ENCODE data around the gene KIF18B. TPM values are rescaled to one million over a fixed set of nuclear protein-coding genes. Genes with fewer than 3 reads are reported as not detected.
A peak's percentile ranks its signal among the peaks of the same experiment; 100 is the strongest.

KIF18B gene
- total and polyA plus RNA-seq, 2 of the 8 experiments (the other 6 are each of a cell fraction or from before 2014, with no cell fraction given): 39.0 to 59.4 TPM

GRCh38 chr17:44924107-44924544, 23.4 kb downstream of the KIF18B start:
- H2BK15ac ChIP-seq (ENCODE audit: low read length): no peak overlapping the region
- H3K4me3 ChIP-seq (ENCODE audit: extremely low read depth in 1 of 4, insufficient read depth in 2 of 4, low read depth in 3 of 4, low read length in 4 of 4): no peak overlapping the region
- H3K14ac ChIP-seq (ENCODE audit: insufficient read length): no peak overlapping the region
- H4K91ac ChIP-seq (replicated peaks; ENCODE audit: insufficient read length, low read length): no peak overlapping the region
- FAIRE-seq (no peak), DNase-seq (ENCODE audit: low read depth in 1 of 2, low spot score in 2 of 2) (peak in 1 of 2 experiments; percentile 47)
- H3K9me3 ChIP-seq (ENCODE audit: insufficient read depth in 2 of 2, low read depth in 1 of 2, low read length in 1 of 2): no peaks in the 10 kb centered on the region
- no peaks in the 10 kb centered on the region for H3K79me1 ChIP-seq (ENCODE audit: low read depth, low read length)
- no peak overlapping the region for H3K23ac ChIP-seq (ENCODE audit: insufficient read length)
- H3K4ac ChIP-seq (replicated peaks; ENCODE audit: insufficient read length, low read depth, low read length): no peak overlapping the region
- no peak overlapping the region for H2BK120ac ChIP-seq (replicated peaks; ENCODE audit: low read depth, low read length)
- H3K4me2 ChIP-seq (ENCODE audit: insufficient read depth in 1 of 2, low read depth in 2 of 2, low read length in 2 of 2): no peak overlapping the region
- ChIA-PET POLR2A (ENCODE audit: partially characterized antibody) (interaction anchor here (1.0 to 5.3 kb wide), 4 partner anchors 17 to 119 kb away, joined by 3 to 25 read pairs (median 5); partner anchors contain the start of gene EFTUD2), CTCF (ENCODE audit: partially characterized antibody) (interaction anchor here (0.9 to 13.0 kb wide), 6 partner anchors 8 to 92 kb away, joined by 3 to 243 read pairs (median 52); no protein-coding TSS in a partner anchor)
- no peak overlapping the region for H3K56ac ChIP-seq (replicated peaks; ENCODE audit: insufficient read length, low read depth, low read length)
- H2AK5ac ChIP-seq (ENCODE audit: low read depth, low read length): no peak overlapping the region
- H2BK5ac ChIP-seq (ENCODE audit: low read depth, low read length): peak overlapping the region; percentile 26; the same call in 1 of the 2 replicates
- H2BK20ac ChIP-seq (ENCODE audit: low read length): no peak overlapping the region
- no peaks in the 10 kb centered on the region for H3K79me2 ChIP-seq (ENCODE audit: control insufficient read depth in 1 of 2, insufficient read depth in 2 of 2, low read length in 2 of 2)
- WGBS, 2 experiments (ENCODE audit: extremely low coverage in 1 of 2, insufficient coverage in 1 of 2, insufficient read length in 1 of 2, insufficient replicate concordance in 2 of 2, low coverage in 1 of 2, low lambda C conversion rate in 2 of 2, missing lambda C conversion rate in 1 of 2): 84% methylated on average over 9 of the region's 9 CpGs; no CpG with 5 or more reads in 1 of the 2 experiments
- TF ChIP-seq JUN (IDR thresholded peaks at IDR 0.05; ENCODE audit: low read depth, low read length) (no peak), POLR2AphosphoS5 (IDR thresholded peaks at IDR 0.05; ENCODE audit: low read depth, low read length) (peak; percentile 54)
- peaks cover 6 to 15% (median 9%) of the 10 kb centered on the region in 4 experiments for H3K4me1 ChIP-seq (replicated peaks in 1 of 4; ENCODE audit: control insufficient read depth in 3 of 4, insufficient read depth in 4 of 4, low read length in 3 of 4)
- no peaks in the 10 kb centered on the region for H3K23me2 ChIP-seq (ENCODE audit: low read depth, low read length)
- no peak overlapping the region for H2AFZ ChIP-seq (ENCODE audit: low read length)
- no peak overlapping the region for H3K9ac ChIP-seq (replicated peaks in 1 of 4; ENCODE audit: extremely low read depth in 1 of 4, low read depth in 3 of 4, low read length in 3 of 4)
- peaks cover 0 to 2% of the 10 kb centered on the region in 2 experiments for H4K20me1 ChIP-seq (replicated peaks in 1 of 2; ENCODE audit: control insufficient read depth in 1 of 2, insufficient read depth in 2 of 2, low read length in 2 of 2)
- H3K27ac ChIP-seq (ENCODE audit: low read depth, low read length): no peak overlapping the region
- H4K8ac ChIP-seq (ENCODE audit: extremely low read depth, insufficient read depth, low read length): no peak overlapping the region
- peaks cover 13 to 29% (median 22%) of the 10 kb centered on the region in 4 experiments; a peak in 7 of 8 replicates for H3K36me3 ChIP-seq (ENCODE audit: control insufficient read depth in 2 of 4, insufficient read depth in 4 of 4, low read length in 3 of 4)
- no peak overlapping the region for H4K5ac ChIP-seq (ENCODE audit: insufficient read length, low read depth, low read length)
- no peaks in the 10 kb centered on the region for H3K27me3 ChIP-seq (replicated peaks in 1 of 4; ENCODE audit: control insufficient read depth in 3 of 4, extremely low read depth in 1 of 4, insufficient read depth in 3 of 4, low read length in 3 of 4)
- no peak overlapping the region for H3K18ac ChIP-seq (ENCODE audit: extremely low read depth, low read length)
- no peak overlapping the region for H2BK12ac ChIP-seq (ENCODE audit: low read depth, low read length)
